ENCODE measurements around the gene DIDO1. TPM values are rescaled to one million over a fixed set of nuclear protein-coding genes. Genes with fewer than 3 reads are reported as not detected.
A peak's percentile ranks its signal among the peaks of the same experiment; 100 is the strongest.

DIDO1 gene
- total and polyA plus RNA-seq, 2 of the 13 experiments (the other 11 are each of a cell fraction or from before 2014, with no cell fraction given): 75.0 to 75.1 TPM

DNA sequence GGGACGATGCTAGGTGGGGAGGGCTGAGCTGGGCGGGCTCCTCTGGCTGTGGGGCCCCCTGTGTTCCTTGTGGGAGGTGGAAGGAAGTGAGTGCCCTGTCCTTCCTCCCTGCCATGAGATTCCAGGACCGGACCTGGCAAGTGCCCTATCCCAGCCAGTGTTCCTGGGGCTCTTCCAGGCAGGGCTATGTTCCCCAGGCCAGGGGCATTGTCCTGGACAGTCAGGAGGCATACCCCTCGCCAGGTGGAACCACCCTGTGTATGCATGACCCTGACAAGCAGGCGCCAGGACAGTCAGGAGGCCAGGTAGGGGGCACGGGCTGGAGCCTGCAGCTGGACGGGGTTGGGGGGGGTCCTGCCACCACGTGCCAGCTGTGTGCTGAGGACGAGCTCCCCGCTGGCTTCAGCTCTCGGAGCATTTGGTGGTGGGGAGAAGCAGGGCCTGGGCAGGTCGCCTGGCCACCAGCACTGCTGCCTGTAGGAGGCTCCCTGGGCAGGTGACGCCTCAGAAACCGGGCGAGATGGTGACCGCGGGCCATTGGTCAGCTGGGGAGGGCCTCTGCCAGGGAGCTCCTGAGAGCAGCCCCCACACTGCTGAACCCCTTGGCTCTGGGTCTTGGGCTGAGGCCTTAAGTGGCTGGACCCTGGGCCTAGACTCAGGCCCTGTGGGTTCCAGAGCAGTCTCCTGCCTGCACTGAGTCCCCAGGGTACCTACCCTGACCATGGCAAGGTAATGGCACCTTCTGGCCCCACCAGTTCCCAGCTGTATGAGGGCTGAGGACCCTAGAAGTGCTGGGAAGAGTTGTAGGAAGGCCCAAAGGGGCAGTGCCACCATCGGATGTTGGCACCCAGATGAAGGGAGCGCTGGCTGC is 26.9 kb upstream of the DIDO1 start (continued):
- TF ChIP-seq, protein P1, sequence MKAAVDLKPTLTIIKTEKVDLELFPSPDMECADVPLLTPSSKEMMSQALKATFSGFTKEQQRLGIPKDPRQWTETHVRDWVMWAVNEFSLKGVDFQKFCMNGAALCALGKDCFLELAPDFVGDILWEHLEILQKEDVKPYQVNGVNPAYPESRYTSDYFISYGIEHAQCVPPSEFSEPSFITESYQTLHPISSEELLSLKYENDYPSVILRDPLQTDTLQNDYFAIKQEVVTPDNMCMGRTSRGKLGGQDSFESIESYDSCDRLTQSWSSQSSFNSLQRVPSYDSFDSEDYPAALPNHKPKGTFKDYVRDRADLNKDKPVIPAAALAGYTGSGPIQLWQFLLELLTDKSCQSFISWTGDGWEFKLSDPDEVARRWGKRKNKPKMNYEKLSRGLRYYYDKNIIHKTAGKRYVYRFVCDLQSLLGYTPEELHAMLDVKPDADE (CRISPR knock-in tag; IDR thresholded peaks at IDR 0.05): peak; percentile 92
- TF ChIP-seq, protein P2, sequence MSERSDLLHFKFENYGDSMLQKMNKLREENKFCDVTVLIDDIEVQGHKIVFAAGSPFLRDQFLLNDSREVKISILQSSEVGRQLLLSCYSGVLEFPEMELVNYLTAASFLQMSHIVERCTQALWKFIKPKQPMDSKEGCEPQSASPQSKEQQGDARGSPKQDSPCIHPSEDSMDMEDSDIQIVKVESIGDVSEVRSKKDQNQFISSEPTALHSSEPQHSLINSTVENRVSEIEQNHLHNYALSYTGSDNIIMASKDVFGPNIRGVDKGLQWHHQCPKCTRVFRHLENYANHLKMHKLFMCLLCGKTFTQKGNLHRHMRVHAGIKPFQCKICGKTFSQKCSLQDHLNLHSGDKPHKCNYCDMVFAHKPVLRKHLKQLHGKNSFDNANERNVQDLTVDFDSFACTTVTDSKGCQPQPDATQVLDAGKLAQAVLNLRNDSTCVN (CRISPR knock-in tag; IDR thresholded peaks at IDR 0.05; ENCODE audit: borderline replicate concordance): no peak
- TF ChIP-seq, protein P3, sequence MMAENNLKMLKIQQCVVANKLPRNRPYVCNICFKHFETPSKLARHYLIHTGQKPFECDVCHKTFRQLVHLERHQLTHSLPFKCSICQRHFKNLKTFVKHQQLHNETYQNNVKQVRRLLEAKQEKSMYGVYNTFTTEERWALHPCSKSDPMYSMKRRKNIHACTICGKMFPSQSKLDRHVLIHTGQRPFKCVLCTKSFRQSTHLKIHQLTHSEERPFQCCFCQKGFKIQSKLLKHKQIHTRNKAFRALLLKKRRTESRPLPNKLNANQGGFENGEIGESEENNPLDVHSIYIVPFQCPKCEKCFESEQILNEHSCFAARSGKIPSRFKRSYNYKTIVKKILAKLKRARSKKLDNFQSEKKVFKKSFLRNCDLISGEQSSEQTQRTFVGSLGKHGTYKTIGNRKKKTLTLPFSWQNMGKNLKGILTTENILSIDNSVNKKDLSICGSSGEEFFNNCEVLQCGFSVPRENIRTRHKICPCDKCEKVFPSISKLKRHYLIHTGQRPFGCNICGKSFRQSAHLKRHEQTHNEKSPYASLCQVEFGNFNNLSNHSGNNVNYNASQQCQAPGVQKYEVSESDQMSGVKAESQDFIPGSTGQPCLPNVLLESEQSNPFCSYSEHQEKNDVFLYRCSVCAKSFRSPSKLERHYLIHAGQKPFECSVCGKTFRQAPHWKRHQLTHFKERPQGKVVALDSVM (CRISPR knock-in tag; IDR thresholded peaks at IDR 0.05): no peak
- TF ChIP-seq NFYB (CRISPR knock-in tag; IDR thresholded peaks at IDR 0.05): peak; percentile 48; the same call in 1 of the 2 replicates
- peak; percentile 45; the same call in 1 of the 2 replicates for TF ChIP-seq ZNF180 (CRISPR knock-in tag; IDR thresholded peaks at IDR 0.05; ENCODE audit: borderline replicate concordance, low read depth)
- TF ChIP-seq, protein P4, sequence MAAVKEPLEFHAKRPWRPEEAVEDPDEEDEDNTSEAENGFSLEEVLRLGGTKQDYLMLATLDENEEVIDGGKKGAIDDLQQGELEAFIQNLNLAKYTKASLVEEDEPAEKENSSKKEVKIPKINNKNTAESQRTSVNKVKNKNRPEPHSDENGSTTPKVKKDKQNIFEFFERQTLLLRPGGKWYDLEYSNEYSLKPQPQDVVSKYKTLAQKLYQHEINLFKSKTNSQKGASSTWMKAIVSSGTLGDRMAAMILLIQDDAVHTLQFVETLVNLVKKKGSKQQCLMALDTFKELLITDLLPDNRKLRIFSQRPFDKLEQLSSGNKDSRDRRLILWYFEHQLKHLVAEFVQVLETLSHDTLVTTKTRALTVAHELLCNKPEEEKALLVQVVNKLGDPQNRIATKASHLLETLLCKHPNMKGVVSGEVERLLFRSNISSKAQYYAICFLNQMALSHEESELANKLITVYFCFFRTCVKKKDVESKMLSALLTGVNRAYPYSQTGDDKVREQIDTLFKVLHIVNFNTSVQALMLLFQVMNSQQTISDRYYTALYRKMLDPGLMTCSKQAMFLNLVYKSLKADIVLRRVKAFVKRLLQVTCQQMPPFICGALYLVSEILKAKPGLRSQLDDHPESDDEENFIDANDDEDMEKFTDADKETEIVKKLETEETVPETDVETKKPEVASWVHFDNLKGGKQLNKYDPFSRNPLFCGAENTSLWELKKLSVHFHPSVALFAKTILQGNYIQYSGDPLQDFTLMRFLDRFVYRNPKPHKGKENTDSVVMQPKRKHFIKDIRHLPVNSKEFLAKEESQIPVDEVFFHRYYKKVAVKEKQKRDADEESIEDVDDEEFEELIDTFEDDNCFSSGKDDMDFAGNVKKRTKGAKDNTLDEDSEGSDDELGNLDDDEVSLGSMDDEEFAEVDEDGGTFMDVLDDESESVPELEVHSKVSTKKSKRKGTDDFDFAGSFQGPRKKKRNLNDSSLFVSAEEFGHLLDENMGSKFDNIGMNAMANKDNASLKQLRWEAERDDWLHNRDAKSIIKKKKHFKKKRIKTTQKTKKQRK (IDR thresholded peaks at IDR 0.05; ENCODE audit: low read length): no peak
- TF ChIP-seq ZBTB1 (CRISPR knock-in tag; IDR thresholded peaks at IDR 0.05; ENCODE audit: borderline replicate concordance): no peak
- no peak for TF ChIP-seq ZNF883 (CRISPR knock-in tag; IDR thresholded peaks at IDR 0.05; ENCODE audit: not compliant biosample characterization)
- no peak for TF ChIP-seq ZNF563 (CRISPR knock-in tag; IDR thresholded peaks at IDR 0.05)
- TF ChIP-seq, protein P5, sequence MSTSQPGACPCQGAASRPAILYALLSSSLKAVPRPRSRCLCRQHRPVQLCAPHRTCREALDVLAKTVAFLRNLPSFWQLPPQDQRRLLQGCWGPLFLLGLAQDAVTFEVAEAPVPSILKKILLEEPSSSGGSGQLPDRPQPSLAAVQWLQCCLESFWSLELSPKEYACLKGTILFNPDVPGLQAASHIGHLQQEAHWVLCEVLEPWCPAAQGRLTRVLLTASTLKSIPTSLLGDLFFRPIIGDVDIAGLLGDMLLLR (CRISPR knock-in tag; IDR thresholded peaks at IDR 0.05): peak; percentile 97
- TF ChIP-seq SRY (CRISPR knock-in tag; IDR thresholded peaks at IDR 0.05): no peak; the same call in 1 of the 2 replicates
- TF ChIP-seq ZNF496 (CRISPR knock-in tag; IDR thresholded peaks at IDR 0.05; ENCODE audit: insufficient replicate concordance): no peak
- TF ChIP-seq TBL1XR1 (IDR thresholded peaks at IDR 0.05; ENCODE audit: borderline replicate concordance, low read length, partially characterized antibody): no peak
- no peak for TF ChIP-seq YEATS2 (CRISPR knock-in tag; IDR thresholded peaks at IDR 0.05; ENCODE audit: borderline replicate concordance)
- TF ChIP-seq HCFC1 (IDR thresholded peaks at IDR 0.05; ENCODE audit: low read depth, low read length): no peak
- TF ChIP-seq ZBTB8A (CRISPR knock-in tag; IDR thresholded peaks at IDR 0.05; ENCODE audit: borderline replicate concordance, low read depth): 0 out of 2 replicates have a peak, but pooled peaks have one; percentile 42
- no peak for TF ChIP-seq ZBTB38 (CRISPR knock-in tag; IDR thresholded peaks at IDR 0.05)

Measured in HepG2 (cell line).